PC-9 (cell line): ENCODE results near the gene ZIC4. TPM values are rescaled to one million over a fixed set of nuclear protein-coding genes. Genes with fewer than 3 reads are reported as not detected.

Source experiments
- BruUV-seq: library from RNA; stranded (reverse); fragments of 400-500 nt; replicated peaks from 2 replicates; lab custom pipeline; 2021; lab: Mats Ljungman, UMichigan
- CTCF ChIA-PET: fragments of 300-600 bp; sonication (Branson Sonifier 250); formaldehyde crosslinking; loops from one replicate; lab custom pipeline; 2022; ENCODE audit warnings: antibody characterized with exemption; lab: Charles Lee
- POLR2A ChIA-PET: fragments of 300-600 bp; sonication (Branson Sonifier 250); formaldehyde crosslinking; loops from one replicate; lab custom pipeline; 2022; ENCODE audit warnings: antibody characterized with exemption; ENCODE audit not compliant: unreplicated experiment; lab: Charles Lee
- DNase-seq, 2 experiments: peaks; one replicate each; pipeline versions ENCODE4 v3.0.0 to v3.0.0-alpha.2; 2015 to 2022; ENCODE audit warnings: mixed read lengths in 1 of 2
- H2AFZ ChIP-seq: fragments of 200-600 bp; sonication (generic); 2 replicates; pipeline ENCODE4 v1.8.1; 2017; ENCODE audit warnings: antibody characterized with exemption
- H3F3A ChIP-seq: fragments of 200-600 bp; sonication (generic); 2 replicates; pipeline ENCODE4 v1.8.1; 2017; ENCODE audit warnings: antibody characterized with exemption, mild to moderate bottlenecking, low read depth; ENCODE audit not compliant: insufficient read depth
- H3K27ac ChIP-seq: fragments of 200-600 bp; sonication (generic); 2 replicates; pipeline ENCODE4 v1.6.1; 2016; ENCODE audit warnings: mixed run types
- H3K27me3 ChIP-seq: fragments of 200-600 bp; sonication (generic); 2 replicates; pipeline ENCODE4 v1.6.1; 2016; ENCODE audit warnings: low read depth, mixed run types; ENCODE audit not compliant: insufficient read depth
- H3K36me3 ChIP-seq: fragments of 200-600 bp; sonication (generic); 2 replicates; pipeline ENCODE4 v1.6.1; 2016; ENCODE audit warnings: low read depth, mixed run types
- H3K4me1 ChIP-seq: fragments of 200-600 bp; sonication (generic); replicated peaks from 2 replicates; pipeline ENCODE4 v1.6.1; 2016; ENCODE audit warnings: mixed run types; ENCODE audit not compliant: insufficient read depth
- H3K4me2 ChIP-seq: fragments of 200-600 bp; sonication (generic); 2 replicates; pipeline ENCODE4 v1.6.1; 2017; ENCODE audit warnings: mixed run types
- H3K4me3 ChIP-seq: fragments of 200-600 bp; sonication (generic); 2 replicates; pipeline ENCODE4 v1.6.1; 2016; ENCODE audit warnings: mixed run types
- H3K79me2 ChIP-seq: fragments of 200-600 bp; sonication (generic); 2 replicates; pipeline ENCODE4 v1.6.1; 2017; ENCODE audit warnings: low read depth, mixed run types
- H3K9me2 ChIP-seq: fragments of 200-600 bp; sonication (generic); 2 replicates; pipeline ENCODE4 v1.8.1; 2017; ENCODE audit warnings: mild to moderate bottlenecking; ENCODE audit not compliant: insufficient read depth
- H3K9me3 ChIP-seq: fragments of 200-600 bp; sonication (generic); 2 replicates; pipeline ENCODE4 v1.8.1; 2016; ENCODE audit warnings: low read depth; ENCODE audit not compliant: insufficient read depth
- H4K20me1 ChIP-seq: fragments of 200-600 bp; sonication (generic); 2 replicates; pipeline ENCODE4 v1.8.1; 2017; ENCODE audit not compliant: insufficient read depth
- EZH2 ChIP-seq: fragments of 200-600 bp; sonication (generic); IDR thresholded peaks from 2 replicates; pipeline ENCODE4 v1.8.0; 2017; ENCODE audit warnings: antibody characterized with exemption, low read depth
- intact Hi-C: fragments of 100-400 bp; cut with micrococcal nuclease; formaldehyde crosslinking; loops from one replicate; pipeline ENCODE4 v1.10.0; 2022; ENCODE audit not compliant: unreplicated experiment
- total RNA-seq: library from RNA; stranded (reverse); gene quantifications from 2 replicates; pipeline ENCODE4 v1.2.3, GENCODE V29; 2021
- TF ChIP-seq, protein P1 (sequence below): fragments of 200-600 bp; sonication (generic); conservative IDR thresholded peaks from 2 replicates; pipeline ENCODE4 v1.6.1; 2017; ENCODE audit warnings: mixed run types, antibody characterized with exemption, mild to moderate bottlenecking, moderate library complexity

The ZIC4 gene
- total RNA-seq, 1 experiment from 2014 or later, result not detected

DNA sequence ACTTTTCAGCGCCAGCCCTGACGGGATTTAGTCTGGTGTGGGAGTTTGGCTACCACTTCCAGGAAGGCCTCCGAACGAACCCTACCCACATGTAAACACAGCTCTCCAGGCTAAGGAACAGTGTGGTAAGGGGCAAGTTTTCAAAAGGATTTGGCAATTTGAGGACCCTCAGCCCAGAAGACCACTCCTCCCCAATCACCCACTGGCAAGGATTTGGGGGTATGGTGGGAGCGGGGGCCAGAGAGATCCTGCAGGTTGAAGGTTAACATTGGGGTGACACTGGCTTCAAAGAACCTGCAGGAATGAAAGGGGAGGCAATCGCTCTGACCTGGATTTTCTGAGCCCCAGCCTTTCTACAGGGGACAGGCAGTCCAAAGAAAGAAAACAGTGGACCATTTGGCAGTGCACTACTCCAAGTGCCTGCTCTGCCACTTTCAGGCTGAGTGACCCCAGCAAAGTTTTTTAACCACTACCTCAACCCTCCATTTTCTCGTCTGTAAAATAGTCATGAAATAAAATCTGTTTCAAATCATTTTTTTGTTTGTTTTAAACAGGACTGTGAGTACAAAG is 34.5 kb downstream of the ZIC4 start:
- CTCF ChIA-PET, result no interaction called here
- H3F3A ChIP-seq, result no peaks in the 10 kb centered on the region
- no TSS peak for BruUV-seq
- no peak overlapping the region for H3K4me2 ChIP-seq
- intact Hi-C loops, result no loop called here
- no peak for TF ChIP-seq EZH2
- TF ChIP-seq, protein P1, sequence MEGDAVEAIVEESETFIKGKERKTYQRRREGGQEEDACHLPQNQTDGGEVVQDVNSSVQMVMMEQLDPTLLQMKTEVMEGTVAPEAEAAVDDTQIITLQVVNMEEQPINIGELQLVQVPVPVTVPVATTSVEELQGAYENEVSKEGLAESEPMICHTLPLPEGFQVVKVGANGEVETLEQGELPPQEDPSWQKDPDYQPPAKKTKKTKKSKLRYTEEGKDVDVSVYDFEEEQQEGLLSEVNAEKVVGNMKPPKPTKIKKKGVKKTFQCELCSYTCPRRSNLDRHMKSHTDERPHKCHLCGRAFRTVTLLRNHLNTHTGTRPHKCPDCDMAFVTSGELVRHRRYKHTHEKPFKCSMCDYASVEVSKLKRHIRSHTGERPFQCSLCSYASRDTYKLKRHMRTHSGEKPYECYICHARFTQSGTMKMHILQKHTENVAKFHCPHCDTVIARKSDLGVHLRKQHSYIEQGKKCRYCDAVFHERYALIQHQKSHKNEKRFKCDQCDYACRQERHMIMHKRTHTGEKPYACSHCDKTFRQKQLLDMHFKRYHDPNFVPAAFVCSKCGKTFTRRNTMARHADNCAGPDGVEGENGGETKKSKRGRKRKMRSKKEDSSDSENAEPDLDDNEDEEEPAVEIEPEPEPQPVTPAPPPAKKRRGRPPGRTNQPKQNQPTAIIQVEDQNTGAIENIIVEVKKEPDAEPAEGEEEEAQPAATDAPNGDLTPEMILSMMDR, result no peak
- H3K27me3 ChIP-seq, result no peaks in the 10 kb centered on the region
- H3K27ac ChIP-seq, result no peak overlapping the region
- H3K4me1 ChIP-seq, result no peaks in the 10 kb centered on the region
- H3K9me2 ChIP-seq, result no peaks in the 10 kb centered on the region
- DNase-seq, result no peak
- no peak overlapping the region for H2AFZ ChIP-seq
- H3K36me3 ChIP-seq, result no peaks in the 10 kb centered on the region
- no peak overlapping the region for H3K4me3 ChIP-seq
- no peaks in the 10 kb centered on the region for H3K9me3 ChIP-seq
- H4K20me1 ChIP-seq, result no peaks in the 10 kb centered on the region
- H3K79me2 ChIP-seq, result no peaks in the 10 kb centered on the region
- POLR2A ChIA-PET, result no interaction called here

DNA sequence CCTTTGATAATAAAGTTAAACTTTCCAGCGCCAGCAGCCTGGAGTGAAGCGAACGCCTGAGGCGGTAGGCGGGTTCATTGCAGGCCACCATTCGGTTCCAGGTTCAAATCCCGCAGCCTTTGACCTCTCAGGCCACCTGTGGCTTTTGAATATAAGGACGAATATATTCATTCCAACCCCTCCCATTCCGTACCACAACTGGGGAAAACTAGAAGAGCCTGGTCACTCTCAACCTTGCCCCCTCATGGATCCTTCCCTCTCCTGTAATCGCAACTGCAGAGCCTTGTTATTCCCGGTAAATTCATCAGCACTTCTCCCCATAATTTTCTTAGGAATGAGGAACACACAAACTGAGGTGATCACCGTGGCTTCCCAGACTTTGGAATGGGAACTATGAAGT is 35.2 kb downstream of the ZIC4 start:
- ChIA-PET POLR2A (no interaction called here), CTCF (interaction anchor here (0.6 to 0.7 kb wide), 2 partner anchors 832 to 1982 kb away, joined by 8 to 13 read pairs; no protein-coding TSS in a partner anchor)
- TF ChIP-seq EZH2, result no peak
- TF ChIP-seq, protein P1, result no peak
- Histone ChIP-seq H3K4me3 (no peak overlapping the region), H3K4me2 (no peak overlapping the region), H4K20me1 (no peaks in the 10 kb centered on the region), H3K27ac (no peak overlapping the region), H3K27me3 (no peaks in the 10 kb centered on the region), H3K79me2 (no peaks in the 10 kb centered on the region), H3K9me2 (no peaks in the 10 kb centered on the region), H3K9me3 (no peaks in the 10 kb centered on the region), H3K36me3 (no peaks in the 10 kb centered on the region), H2AFZ (no peak overlapping the region), H3K4me1 (no peaks in the 10 kb centered on the region), H3F3A (no peaks in the 10 kb centered on the region)
- DNase-seq, result no peak
- intact Hi-C loops, result no loop called here
- BruUV-seq, result no TSS peak

DNA sequence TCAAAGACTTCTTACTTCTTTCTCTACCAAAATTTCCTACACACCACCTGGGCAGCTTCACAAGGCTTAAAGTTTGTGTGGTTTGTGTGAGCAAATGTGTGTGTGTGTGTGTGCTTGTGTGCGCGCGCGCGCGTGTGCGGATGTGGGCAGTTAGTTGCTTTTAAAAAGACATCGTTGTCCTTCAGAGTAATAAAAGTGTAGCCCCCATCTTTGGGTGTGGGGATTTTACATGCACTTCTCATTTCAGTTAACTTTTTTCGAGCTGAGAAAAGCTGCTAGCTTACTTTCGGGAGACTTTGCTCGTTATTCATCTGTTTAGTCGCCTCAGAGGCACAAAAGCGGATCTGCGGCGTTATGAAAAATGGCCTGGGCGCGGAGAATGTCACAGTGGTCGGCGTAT is 36.0 kb downstream of the ZIC4 start:
- Histone ChIP-seq H3K79me2 (no peaks in the 10 kb centered on the region), H3K4me2 (no peak overlapping the region), H3K4me3 (no peak overlapping the region), H3K9me2 (no peaks in the 10 kb centered on the region), H4K20me1 (no peaks in the 10 kb centered on the region), H2AFZ (no peak overlapping the region), H3F3A (no peaks in the 10 kb centered on the region), H3K4me1 (no peaks in the 10 kb centered on the region), H3K27me3 (no peaks in the 10 kb centered on the region), H3K9me3 (no peaks in the 10 kb centered on the region), H3K27ac (no peak overlapping the region), H3K36me3 (no peaks in the 10 kb centered on the region)
- CTCF ChIA-PET, result interaction anchor here (0.6 to 0.7 kb wide), 3 partner anchors 621 to 1982 kb away, joined by 7 to 13 read pairs (median 8); no protein-coding TSS in a partner anchor
- POLR2A ChIA-PET, result no interaction called here
- no peak for TF ChIP-seq EZH2
- TF ChIP-seq, protein P1, result no peak
- BruUV-seq, result no TSS peak
- no peak for DNase-seq
- intact Hi-C loops, result no loop called here
